Smooth muscle cell of the coronary artery (primary cell): Measurements from ENCODE around the gene FAM90A1. TPM values are rescaled to one million over a fixed set of nuclear protein-coding genes. Genes with fewer than 3 reads are reported as not detected.

ENCODE experiments used
- total RNA-seq: library from RNA; depleted of rRNA; stranded (reverse); fragments of >200 nt; gene quantifications from 2 replicates; pipeline ENCODE4 v1.2.3, GENCODE V29; 2014; ENCODE audit warnings: low replicate concordance

Gene FAM90A1, protein sequence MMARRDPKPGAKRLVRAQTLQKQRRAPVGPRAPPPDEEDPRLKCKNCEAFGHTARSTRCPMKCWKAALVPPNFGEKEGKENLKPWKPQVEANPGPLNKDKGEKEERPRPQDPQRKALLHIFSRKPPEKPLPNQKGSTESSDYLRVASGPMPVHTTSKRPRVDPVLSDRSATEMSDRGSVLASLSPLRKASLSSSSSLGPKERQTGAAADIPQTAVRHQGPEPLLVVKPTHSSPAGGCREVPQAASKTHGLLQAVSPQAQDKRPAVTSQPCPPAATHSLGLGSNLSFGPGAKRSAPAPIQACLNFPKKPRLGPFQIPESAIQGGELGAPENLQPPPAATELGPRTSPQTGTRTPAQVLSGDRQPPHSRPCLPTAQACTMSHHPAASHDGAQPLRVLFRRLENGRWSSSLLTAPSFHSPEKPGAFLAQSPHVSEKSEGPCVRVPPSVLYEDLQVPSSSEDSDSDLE
- 0.35 TPM in 1 of 2 replicates, not detected in the other for total RNA-seq

DNA sequence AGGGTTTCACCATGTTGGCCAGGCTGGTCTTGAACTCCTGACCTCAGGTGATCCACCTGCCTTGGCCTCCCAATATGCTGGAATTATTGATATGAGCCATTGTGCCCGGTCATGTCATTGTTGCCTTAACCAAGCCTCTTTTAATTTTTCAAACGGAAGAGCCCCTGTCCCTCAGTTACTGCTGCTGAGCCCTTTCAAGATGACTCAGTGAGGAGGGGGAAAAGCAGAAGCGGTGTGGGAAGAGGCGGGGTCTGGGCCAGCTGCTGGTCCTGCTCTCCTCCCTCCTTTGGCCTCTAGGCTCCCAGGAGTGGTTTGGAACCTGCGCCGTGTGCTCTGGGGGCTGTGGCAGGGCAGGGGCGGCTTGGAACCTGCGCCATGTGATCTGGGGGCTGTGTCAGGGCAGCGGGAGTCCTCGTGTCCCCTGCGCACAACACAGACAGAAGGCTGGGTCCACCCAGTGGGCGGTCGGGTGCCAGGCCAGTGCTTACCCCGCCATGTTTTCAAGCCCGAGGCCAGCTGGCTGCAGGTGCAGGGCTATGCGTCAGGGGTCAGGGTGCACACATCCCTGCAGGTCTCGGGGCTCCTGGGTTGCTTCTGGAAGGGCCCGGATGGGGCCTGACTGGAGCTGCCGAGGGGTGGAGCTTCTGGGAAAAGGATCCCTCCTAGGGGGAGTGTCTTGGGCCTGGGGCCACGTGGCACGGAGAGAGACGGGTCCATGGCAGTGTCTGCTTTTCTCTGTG lies at the start of gene FAM90A1:
Gene FAM90A1 (minus strand): TSS at position 627 of the 740 bp plus-strand sequence. CDS start 2,786 bp downstream, outside the sequence.

Other genes starting within 250 kb of the FAM90A1 start
- gene FOXJ2, start 194.9 kb downstream of the FAM90A1 start, total RNA-seq = 1.5 and 3.3 TPM in 2 replicates
- under 0.01 and 0.30 TPM in 2 replicates for gene C3AR1, start 161.3 kb downstream of the FAM90A1 start, total RNA-seq
- 23.9 and 32.8 TPM in 2 replicates for gene NECAP1, start 145.3 kb downstream of the FAM90A1 start, total RNA-seq
- gene CLEC4A, start 104.0 kb downstream of the FAM90A1 start, total RNA-seq = 0.23 TPM in 1 of 2 replicates, not detected in the other
- not detected in 2 replicates for gene ZNF705A, start 70.6 kb downstream of the FAM90A1 start, total RNA-seq
- gene CLEC6A, start 228.3 kb upstream of the FAM90A1 start, total RNA-seq = not detected in 2 replicates